Stimulated activated CD4-positive, alpha-beta T cell treated with anti-CD3 and anti-CD28 coated beads, TNF-alpha, amount 100 ng/mL, for 1 hour (primary cell): ENCODE data around the gene LGALS13.
"Not testable (repeated sequence)": the region's sequence is repeated elsewhere in the genome, so short reads cannot be mapped to it uniquely, and the experiment has no call there.

Experiments used
- DNase-seq, 3 donors: peaks; one replicate each; pipeline ENCODE4 v3.0.0-alpha.2; 2020; ENCODE audit warnings: low read depth in 3 of 3, low spot score in 1 of 3

The LGALS13 gene

GRCh38 chr19:39613597-39613996, 11.3 kb downstream of the LGALS13 start:
- no peak for DNase-seq

- DNase-seq: no peak
Measured at GRCh38 chr19:39617745-39618144, 15.4 kb downstream of the LGALS13 start.

- no peak for DNase-seq
Measured at GRCh38 chr19:39623946-39624345, 21.6 kb downstream of the LGALS13 start.

- DNase-seq: not testable (repeated sequence)
Measured at GRCh38 chr19:39627631-39628030, 25.3 kb downstream of the LGALS13 start.

GRCh38 chr19:39631178-39631577, 28.9 kb downstream of the LGALS13 start:
- DNase-seq: no peak

- no peak for DNase-seq
Measured at GRCh38 chr19:39631626-39632025, 29.3 kb downstream of the LGALS13 start.

- DNase-seq: no peak
Measured at GRCh38 chr19:39637891-39638290, 35.6 kb downstream of the LGALS13 start.

- no peak for DNase-seq
Measured at GRCh38 chr19:39641773-39642172, 39.4 kb downstream of the LGALS13 start.

- DNase-seq: no peak
Measured at GRCh38 chr19:39643591-39643990, 41.3 kb downstream of the LGALS13 start.

- no peak for DNase-seq
Measured at GRCh38 chr19:39645800-39646411, 43.6 kb downstream of the LGALS13 start.

- no peak for DNase-seq
Measured at GRCh38 chr19:39647918-39648317, 45.6 kb downstream of the LGALS13 start.

- DNase-seq: no peak
Measured at GRCh38 chr19:39655613-39656012, 53.3 kb downstream of the LGALS13 start, which contains the start of gene LGALS16. LGALS16 (plus strand) TSS chr19:39655913; CDS start chr19:39655962, 49 bp downstream.
